Vagina (tissue), 2 donors: Measurements from ENCODE around the gene GPC5.

Experiments
- POLR2AphosphoS5 ChIP-seq, 2 donors: sonication (generic); formaldehyde crosslinking; IDR thresholded peaks; one replicate each; pipeline ENCODE4 v1.9.0; 2017; ENCODE audit warnings: antibody characterized with exemption in 2 of 2, mild to moderate bottlenecking in 2 of 2, low read depth in 1 of 2; ENCODE audit not compliant: insufficient read depth in 1 of 2
- TF ChIP-seq, protein P1 (sequence below), 3 experiments: fragments of 450-650 bp in 2 of 3; fragments of 200-600 bp in 1 of 3; sonication (generic) in 1 of 3; IDR thresholded peaks; one replicate each; pipeline ENCODE4 v1.5.1; 2017 to 2019; ENCODE audit warnings: antibody characterized with exemption in 3 of 3, mild to moderate bottlenecking in 2 of 3, moderate library complexity in 2 of 3

GRCh38 chr13:92097337-92097903 lies 699.0 kb downstream of the GPC5 start:
- TF ChIP-seq, protein P1, sequence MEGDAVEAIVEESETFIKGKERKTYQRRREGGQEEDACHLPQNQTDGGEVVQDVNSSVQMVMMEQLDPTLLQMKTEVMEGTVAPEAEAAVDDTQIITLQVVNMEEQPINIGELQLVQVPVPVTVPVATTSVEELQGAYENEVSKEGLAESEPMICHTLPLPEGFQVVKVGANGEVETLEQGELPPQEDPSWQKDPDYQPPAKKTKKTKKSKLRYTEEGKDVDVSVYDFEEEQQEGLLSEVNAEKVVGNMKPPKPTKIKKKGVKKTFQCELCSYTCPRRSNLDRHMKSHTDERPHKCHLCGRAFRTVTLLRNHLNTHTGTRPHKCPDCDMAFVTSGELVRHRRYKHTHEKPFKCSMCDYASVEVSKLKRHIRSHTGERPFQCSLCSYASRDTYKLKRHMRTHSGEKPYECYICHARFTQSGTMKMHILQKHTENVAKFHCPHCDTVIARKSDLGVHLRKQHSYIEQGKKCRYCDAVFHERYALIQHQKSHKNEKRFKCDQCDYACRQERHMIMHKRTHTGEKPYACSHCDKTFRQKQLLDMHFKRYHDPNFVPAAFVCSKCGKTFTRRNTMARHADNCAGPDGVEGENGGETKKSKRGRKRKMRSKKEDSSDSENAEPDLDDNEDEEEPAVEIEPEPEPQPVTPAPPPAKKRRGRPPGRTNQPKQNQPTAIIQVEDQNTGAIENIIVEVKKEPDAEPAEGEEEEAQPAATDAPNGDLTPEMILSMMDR (IDR thresholded peaks at IDR 0.05): no peak
- no peak for TF ChIP-seq POLR2AphosphoS5 (IDR thresholded peaks at IDR 0.05; ENCODE audit: insufficient read depth in 1 of 2, low read depth in 1 of 2)
